GM18505 (cell line): Measurements from ENCODE around the gene SCPEP1.
"Not testable (repeated sequence)": the region's sequence is repeated elsewhere in the genome, so short reads cannot be mapped to it uniquely, and the experiment has no call there.

Experiments used
- ATAC-seq: cut with Tn5 transposase; IDR thresholded peaks from one replicate; pipeline ENCODE4 v1.9.1; 2021; ENCODE audit not compliant: unreplicated experiment
- POLR2A ChIP-seq: IDR thresholded peaks from 4 replicates; pipeline ENCODE4 v1.6.1; 2011; ENCODE audit warnings: borderline replicate concordance; ENCODE audit not compliant: insufficient read depth, insufficient read length; ENCODE audit errors: extremely low read depth

Gene SCPEP1

DNA sequence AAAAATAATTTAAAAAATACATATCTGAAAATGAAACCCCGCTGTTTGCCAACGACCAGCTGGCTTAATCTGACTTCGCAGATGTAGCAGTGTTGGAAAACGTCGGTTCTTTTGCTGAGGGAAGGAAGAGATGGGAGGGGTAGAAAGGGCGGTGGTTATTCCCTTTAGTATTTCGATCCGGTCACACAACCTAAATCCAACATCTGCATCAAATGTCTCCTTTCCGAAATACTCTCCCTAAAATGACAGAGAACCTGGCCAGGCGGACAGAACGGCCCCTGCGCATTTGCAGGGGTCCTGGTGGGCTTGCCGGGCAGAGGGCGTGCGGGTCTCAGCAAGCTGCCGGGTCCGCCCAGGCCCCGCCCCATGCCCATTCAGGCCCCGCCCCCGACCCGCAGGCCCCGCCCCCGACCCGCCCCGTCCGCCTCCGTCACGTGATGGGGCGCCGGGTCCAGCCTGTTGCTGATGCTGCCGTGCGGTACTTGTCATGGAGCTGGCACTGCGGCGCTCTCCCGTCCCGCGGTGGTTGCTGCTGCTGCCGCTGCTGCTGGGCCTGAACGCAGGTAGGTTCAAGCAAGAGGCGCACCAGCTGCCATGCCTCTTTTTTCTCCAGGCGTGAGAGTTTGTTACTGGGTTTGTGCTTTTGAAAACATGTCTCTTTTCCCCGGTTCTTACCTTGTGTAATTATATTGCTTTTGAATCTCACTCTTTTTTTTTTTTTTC, at the start of gene SCPEP1:
Gene SCPEP1 (plus strand): TSS at position 459 of the 723 bp plus-strand sequence. CDS start 29 bp downstream, at position 488.
- ATAC-seq = peak; percentile 71
- peak; percentile 82 for TF ChIP-seq POLR2A

GRCh38 chr17:56928586-56928985, 49.3 kb upstream of the SCPEP1 start:
- no peak for TF ChIP-seq POLR2A
- ATAC-seq = no peak

DNA sequence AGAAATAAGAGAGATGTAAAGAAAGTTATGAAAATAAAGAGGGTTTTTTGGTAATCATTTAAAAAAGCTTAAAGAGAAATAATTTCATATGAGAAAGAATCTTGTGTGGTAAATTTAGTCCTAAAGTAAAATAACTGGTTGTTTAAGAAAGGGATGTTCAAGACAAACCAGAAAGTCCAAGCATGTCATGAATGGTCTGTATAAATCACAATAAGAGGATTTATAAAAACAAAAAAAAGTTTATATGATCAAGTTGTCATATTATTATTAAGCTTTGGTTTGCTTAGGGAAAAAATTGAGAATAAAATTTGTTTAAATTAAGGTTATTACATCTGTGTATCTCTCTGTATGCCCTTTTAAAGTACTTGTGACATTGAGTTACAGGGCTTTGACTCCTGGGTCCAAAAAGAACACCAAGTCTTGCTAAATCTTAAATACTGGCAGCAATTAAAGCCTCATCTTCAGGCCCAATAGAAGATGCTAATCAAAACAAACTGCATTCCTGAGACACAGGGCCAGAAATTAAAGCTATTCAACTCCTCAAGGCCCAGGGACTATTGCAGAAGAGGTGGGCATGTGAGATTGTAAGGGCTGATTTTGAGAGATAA, 48.5 kb upstream of the SCPEP1 start:
- no peak for TF ChIP-seq POLR2A
- no peak for ATAC-seq

DNA sequence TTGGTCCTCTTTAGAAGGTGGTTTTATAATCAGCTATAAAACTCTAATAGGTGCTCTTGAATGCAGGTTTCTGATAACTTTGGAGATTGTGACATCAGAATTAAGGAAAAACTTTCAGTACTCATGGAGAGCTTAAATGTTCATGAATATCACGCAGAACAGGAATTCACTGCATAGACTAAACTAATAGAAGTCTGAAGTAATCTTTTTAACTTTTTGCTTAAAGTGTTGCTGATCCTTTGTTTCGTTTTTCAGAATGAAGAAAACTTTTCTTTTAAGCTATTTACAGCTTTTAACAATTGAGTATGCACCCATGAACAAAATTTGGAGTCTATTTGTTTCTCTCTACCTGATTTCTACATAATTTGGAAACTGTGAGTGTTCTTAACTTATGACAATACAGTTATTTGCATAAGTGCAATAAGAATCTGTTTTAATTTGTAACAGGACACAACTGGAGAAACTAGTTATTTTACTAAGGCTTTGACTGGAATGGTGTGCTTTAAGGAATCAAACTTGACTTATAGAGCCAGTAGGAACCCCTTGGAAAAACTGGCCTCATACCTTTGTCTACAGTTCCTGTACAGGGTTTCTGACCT, 47.1 kb upstream of the SCPEP1 start:
- ATAC-seq = no peak
- TF ChIP-seq POLR2A = no peak

- no peak for ATAC-seq
- no peak for TF ChIP-seq POLR2A
These were observed 44.7 kb upstream of the SCPEP1 start for GRCh38 chr17:56933151-56933745.

- ATAC-seq = no peak
- TF ChIP-seq POLR2A = no peak
These were observed 44.1 kb upstream of the SCPEP1 start for GRCh38 chr17:56933868-56934267.

- ATAC-seq = no peak
- TF ChIP-seq POLR2A = no peak
These were observed 43.7 kb upstream of the SCPEP1 start for GRCh38 chr17:56934280-56934679.

DNA sequence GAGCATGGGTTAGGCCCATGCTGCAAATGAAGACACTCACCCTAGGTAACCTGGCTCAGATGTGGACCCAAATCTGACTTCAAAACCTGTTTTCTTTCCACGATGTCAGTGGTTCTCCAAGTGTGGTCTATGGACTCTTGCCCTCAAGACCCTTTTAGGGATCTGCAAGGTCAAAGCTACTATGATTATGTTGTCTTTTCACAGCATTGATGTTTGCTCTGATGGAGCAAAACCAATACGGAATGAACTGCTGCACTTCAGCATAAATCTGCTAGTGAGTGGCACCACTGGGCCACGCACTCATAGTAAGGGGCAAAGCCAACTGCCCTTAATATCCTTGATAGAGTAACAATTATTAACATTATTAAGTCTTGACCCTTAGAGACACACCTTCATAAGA, 42.5 kb upstream of the SCPEP1 start:
- no peak for ATAC-seq
- TF ChIP-seq POLR2A = no peak

GRCh38 chr17:56936697-56937322, 41.1 kb upstream of the SCPEP1 start:
- TF ChIP-seq POLR2A = no peak
- ATAC-seq = no peak

- TF ChIP-seq POLR2A = no peak
- ATAC-seq = no peak
These were observed 40.2 kb upstream of the SCPEP1 start for GRCh38 chr17:56937687-56938086.

- ATAC-seq = not testable (repeated sequence)
These were observed 39.7 kb upstream of the SCPEP1 start for GRCh38 chr17:56938206-56938605.

DNA sequence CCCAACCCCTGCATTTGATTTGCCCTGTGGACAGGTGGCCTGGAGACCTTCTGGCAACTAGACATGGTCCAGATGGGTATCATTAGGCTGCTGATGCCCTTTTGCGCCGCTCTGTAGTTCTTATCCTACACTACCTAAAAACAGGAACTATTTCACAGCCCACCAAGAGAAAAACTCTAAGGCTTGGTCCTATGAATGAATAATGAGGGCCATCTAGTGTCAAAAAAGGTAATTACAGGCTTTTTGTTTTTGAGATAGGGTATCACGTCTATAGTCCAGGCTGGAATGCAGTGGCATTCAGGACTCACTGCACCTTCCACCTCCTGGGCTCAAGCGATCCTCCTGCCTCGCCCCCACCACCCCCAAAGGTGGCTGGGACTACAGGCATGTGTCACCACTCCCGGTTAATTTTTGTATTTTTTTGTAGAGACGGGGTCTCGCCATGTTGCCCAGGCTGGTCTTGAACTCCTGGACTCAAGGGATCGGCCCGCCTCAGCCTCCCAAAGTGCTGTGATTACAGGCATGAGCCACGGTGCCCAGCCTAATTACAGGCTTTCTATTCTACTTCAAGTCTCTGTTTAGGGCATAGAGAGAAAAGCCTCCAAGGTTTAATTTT, 38.0 kb upstream of the SCPEP1 start:
- peak; percentile 68 for ATAC-seq

DNA sequence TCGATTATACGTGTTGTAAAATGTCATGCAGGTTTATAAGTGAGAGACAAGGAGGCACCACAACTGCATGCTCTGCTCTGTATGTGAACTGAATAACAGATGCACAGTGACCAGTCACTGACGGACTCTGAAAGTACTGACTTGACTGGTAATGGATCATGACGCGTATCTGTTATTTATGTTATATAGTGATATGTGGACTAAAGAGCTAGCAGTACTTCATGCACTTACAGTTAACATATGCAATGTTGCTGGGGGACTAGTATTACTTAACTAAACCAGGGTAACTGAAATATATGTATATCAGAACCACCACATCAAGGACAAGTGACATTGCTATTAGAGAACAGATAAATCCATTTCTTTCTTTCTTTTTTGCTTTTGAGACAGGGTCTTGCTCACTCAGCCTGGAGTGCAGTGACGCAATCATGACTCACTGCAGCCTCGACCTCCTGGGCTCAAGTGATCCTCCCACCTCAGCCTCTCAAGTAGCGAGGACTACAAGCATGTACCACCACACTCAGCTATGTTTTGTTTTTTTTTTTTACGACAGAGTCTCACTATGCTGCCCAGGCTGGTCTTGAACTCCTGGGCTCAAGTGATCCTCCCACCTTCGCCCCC, 34.3 kb upstream of the SCPEP1 start:
- no peak for ATAC-seq
- TF ChIP-seq POLR2A = no peak

More for the DNA sequence above, 38.0 kb upstream of the SCPEP1 start:
- no peak for TF ChIP-seq POLR2A

GRCh38 chr17:56945938-56946505, 31.9 kb upstream of the SCPEP1 start:
- ATAC-seq = no peak
- no peak for TF ChIP-seq POLR2A
